HG03064 (cell line): ENCODE results near the gene ZNF385D.
"Not testable (repeated sequence)": the region's sequence is repeated elsewhere in the genome, so short reads cannot be mapped to it uniquely, and the experiment has no call there.

Experiments
- ATAC-seq: cut with Tn5 transposase; IDR thresholded peaks from one replicate; pipeline ENCODE4 v1.9.1; 2021; ENCODE audit warnings: low read depth; ENCODE audit not compliant: unreplicated experiment

Gene ZNF385D

DNA sequence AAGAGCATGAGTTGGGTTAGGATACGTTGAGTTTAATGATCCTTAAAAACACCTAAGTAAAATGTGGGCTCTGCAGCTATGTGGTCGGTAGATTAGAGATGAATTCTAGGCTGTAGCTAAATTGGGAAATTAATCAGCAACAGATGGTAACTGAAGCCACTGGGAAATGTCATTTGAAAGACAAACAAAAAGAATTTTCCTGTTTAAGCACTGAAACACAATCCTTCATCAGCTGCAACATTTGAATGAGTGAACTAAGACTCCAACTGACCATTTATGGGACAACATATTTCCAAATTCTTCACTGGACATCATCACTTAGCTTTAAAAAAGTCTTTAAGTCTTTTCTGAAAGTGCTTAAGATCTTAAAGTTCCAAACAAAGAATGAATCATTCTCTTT lies 226.9 kb downstream of the ZNF385D start:
- ATAC-seq, result no peak

DNA sequence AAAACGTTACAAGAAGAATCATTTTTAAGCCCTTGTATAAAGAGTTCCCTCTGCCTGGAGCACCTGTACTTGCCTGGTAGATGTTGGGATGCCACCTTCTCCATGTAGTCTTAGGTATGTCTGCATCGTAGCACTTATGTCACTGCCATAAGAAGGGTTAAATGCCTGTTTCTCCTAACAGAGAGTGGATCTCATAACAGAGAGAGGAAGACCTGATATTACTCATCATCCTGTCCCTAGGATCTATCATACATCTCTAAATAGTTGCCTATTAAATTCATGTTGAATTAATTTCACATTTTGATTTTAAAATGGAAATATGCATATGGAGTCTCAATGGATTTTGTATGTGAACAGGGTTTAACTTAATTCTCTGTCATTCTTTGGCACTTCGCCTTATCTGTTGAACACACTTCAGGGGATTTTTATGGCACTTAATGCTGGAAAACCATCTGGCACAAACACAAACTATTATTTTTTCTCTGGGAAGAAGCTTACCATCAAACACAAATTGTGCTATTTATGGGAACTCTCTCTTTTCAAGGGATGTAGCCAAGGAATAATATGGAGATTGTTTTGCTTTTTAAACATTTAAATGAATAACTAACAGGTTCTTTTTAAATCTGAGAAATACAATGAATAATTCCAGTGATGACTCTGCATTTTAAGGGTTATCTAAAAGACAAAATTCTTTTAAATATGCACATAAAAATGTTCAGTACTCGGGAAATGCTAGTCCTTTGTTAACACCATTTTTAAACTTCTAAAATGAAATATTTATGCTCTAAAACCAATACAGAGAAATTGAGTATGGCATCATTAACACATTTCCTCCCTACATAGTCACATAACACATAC lies 230.7 kb downstream of the ZNF385D start:
- ATAC-seq, result no peak

GRCh38 chr3:21517184-21517583 lies 233.8 kb downstream of the ZNF385D start:
- no peak for ATAC-seq

DNA sequence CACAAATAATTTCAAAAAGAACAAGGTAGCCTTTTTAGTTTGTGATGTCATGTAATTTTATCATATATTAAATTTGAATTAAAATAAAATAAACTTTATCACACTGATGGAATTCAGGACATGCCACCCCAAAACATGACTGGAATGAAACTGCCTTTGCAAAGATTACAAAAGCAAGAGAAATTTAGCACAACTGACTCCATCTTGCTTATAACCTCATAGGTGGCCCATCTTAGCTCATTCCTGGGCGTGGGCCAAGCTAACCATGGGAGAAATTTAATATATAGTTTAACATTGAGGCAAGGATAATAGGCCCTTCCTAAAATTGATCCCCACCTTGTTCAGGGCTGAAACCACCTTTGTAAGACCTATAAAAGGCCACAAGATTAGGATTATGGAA lies 235.6 kb downstream of the ZNF385D start:
- no peak for ATAC-seq

GRCh38 chr3:21509731-21510470 lies 241.1 kb downstream of the ZNF385D start:
- ATAC-seq, result no peak

- no peak for ATAC-seq
Measured at GRCh38 chr3:21508246-21508645, 242.8 kb downstream of the ZNF385D start.

DNA sequence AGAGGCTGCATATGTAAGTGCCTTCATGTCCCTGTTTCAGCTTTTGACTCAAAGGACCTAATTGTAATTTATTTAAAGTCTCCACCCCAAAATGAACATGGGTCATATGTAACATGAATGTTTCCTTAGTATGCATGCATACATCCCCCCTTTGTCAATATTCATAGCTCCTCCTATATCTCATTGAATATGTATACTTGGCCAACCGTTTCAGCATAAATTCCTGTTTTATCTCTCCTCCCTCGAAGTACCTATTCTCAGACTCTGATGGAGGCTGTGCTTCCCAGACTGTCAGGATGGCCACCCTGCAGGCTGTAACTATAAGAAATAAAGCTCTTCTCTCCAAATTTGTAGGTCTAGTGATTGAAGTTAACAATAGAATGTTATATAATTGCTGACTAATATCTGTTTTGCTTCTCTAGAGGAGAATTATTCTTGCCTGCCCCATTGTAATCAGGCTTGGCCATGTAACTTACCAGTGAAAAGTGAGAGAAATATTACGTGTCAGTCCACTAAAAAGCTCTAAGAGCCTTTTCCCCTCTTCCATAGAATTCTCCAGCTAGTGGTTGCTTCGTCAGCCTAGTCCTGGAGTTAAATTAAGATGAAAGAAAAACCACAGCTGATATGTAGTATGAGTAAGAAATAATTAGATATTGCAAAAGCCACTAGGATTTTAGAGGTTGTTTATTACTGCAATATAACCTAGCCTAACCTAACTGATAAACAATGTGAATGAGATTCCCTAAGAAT lies 245.1 kb downstream of the ZNF385D start:
- ATAC-seq, result no peak

GRCh38 chr3:21502656-21503055 lies 248.4 kb downstream of the ZNF385D start:
- no peak for ATAC-seq

DNA sequence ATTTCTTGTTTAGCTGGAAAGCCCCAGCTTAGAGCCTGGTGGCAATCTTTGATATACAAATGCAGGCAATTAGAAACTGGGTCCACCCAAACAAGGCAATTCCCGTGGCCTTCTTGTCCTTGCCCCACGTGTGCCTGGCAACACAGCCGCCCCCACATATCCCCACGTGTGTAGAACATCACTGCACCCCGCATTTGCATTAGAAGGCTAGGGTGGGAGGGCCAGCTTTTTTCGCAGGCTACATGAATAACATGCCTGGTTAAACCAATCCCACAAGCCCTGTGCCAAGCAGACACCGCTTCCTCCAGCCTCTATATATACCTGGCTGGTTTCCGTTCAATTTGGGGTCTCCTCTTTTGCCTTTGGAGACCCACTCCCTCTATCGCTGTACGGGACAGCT lies 250.2 kb downstream of the ZNF385D start:
- ATAC-seq, result no peak

DNA sequence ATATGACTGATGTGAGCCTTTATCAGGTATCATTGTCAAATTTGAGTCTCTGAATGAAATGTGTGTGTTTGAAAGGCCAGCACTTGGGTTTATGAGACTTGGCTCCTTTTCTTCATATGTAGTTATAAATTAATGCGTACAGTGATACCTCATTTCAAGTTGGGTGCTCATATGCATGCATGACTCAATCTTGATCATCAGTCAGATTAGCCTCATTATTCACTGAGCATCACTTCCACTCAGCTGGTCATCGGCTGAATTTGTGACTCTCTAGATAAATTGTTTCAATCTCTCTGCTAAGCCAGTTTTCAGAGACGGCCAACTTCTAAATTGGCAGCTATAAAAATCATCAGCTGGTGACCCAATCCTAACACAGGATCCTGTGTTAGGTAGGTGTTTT lies 260.3 kb downstream of the ZNF385D start:
- ATAC-seq, result not testable (repeated sequence)

- ATAC-seq, result no peak
Measured at GRCh38 chr3:21487520-21487919, 263.5 kb downstream of the ZNF385D start.

GRCh38 chr3:21486024-21486935 lies 264.7 kb downstream of the ZNF385D start:
- not testable (repeated sequence) for ATAC-seq

- no peak for ATAC-seq
Measured at GRCh38 chr3:21484828-21485144, 266.2 kb downstream of the ZNF385D start.

DNA sequence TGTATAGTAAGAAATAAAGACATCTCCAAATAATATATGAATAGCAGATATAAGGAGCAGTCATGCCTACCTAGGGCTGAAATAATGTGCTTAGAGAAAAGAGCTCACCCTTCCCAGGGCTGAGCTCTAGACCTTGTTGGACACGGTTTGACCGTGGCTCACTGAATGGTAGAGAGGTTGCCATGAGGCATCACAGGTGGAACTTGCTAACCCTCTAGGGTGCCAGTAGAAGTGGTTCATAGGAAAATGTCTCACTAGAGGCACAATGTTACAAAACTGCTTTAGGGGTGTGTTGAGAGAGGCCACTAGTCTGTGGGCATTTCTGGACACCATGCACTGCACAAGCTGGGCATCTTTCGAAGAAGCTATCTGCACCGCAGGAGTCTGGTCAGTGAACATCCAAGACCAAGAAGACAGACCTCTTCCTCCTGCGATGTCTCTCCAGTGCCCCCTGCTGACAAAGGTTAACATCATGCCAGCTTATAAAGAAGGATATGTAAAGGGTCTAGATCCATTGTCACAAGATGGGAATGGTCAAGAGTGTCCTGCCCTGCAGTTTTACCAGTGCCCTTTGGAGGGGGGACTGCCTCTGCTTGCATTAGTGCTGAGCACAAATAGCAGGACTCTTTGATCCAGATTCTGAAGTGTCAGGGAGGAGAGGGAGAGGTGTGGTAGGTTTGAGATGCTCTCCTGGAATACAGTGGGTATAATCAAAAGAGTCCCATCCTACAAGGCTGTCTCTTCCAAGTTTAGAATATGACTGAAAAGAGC lies 266.8 kb downstream of the ZNF385D start:
- no peak for ATAC-seq

- no peak for ATAC-seq
Measured at GRCh38 chr3:21481991-21482390, 269.0 kb downstream of the ZNF385D start.

GRCh38 chr3:21477541-21478288 lies 273.3 kb downstream of the ZNF385D start:
- ATAC-seq, result no peak

GRCh38 chr3:21466476-21466875 lies 284.5 kb downstream of the ZNF385D start:
- ATAC-seq, result no peak

DNA sequence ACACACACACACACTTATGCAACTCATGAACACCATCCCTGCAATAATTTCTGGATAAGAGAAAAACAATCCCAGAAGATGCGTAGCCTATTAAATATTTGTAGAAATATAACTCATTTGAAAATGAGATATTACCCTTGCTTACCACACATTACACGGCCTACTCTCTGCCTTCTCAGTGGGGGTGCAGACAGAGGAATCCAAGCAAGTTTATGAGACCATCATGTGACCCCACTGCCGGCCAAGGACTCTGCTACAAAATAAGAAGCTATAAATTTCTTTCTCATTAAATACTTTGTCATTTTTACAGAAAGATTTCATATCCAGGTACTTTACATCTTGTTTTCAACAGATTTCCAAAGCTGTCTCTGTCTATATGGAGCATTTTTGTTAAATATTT lies 286.3 kb downstream of the ZNF385D start:
- ATAC-seq, result no peak

DNA sequence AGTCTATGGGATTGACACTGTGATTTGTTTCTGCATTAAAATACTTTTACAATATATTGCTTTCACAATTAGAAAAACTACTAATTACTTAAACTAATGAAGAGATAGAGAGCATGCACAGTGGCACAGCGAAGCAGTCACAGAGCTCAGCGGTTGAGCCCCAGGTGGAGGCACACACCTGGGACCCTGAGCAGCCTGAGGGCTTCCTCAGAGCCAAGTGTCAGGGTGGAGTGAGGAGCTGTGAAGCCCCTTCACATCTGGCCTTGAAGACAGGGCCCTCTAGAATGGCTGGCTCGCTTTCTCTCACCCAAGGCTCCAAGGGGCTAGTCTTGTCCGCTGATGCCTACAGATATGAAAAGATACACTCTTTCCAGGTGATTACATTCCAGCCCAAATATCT lies 287.7 kb downstream of the ZNF385D start:
- ATAC-seq, result no peak
